Activated CD4-positive, CD25-positive, alpha-beta regulatory T cell treated with anti-CD3 and anti-CD28 coated beads, Interleukin-2, amount 50 U/mL, for 16 hours (primary cell): ENCODE results near the gene OGFOD3.
"Not testable (repeated sequence)": the region's sequence is repeated elsewhere in the genome, so short reads cannot be mapped to it uniquely, and the experiment has no call there.

ENCODE experiments used
- DNase-seq: peaks from one replicate; pipeline ENCODE4 v3.0.0-alpha.2; 2020; ENCODE audit warnings: low read depth, low spot score

The OGFOD3 gene, protein sequence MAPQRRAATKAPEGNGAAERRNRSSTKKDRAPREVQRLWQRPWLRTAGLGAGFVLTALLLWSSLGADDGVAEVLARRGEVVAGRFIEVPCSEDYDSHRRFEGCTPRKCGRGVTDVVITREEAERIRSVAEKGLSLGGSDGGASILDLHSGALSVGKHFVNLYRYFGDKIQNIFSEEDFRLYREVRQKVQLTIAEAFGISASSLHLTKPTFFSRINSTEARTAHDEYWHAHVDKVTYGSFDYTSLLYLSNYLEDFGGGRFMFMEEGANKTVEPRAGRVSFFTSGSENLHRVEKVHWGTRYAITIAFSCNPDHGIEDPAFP

DNA sequence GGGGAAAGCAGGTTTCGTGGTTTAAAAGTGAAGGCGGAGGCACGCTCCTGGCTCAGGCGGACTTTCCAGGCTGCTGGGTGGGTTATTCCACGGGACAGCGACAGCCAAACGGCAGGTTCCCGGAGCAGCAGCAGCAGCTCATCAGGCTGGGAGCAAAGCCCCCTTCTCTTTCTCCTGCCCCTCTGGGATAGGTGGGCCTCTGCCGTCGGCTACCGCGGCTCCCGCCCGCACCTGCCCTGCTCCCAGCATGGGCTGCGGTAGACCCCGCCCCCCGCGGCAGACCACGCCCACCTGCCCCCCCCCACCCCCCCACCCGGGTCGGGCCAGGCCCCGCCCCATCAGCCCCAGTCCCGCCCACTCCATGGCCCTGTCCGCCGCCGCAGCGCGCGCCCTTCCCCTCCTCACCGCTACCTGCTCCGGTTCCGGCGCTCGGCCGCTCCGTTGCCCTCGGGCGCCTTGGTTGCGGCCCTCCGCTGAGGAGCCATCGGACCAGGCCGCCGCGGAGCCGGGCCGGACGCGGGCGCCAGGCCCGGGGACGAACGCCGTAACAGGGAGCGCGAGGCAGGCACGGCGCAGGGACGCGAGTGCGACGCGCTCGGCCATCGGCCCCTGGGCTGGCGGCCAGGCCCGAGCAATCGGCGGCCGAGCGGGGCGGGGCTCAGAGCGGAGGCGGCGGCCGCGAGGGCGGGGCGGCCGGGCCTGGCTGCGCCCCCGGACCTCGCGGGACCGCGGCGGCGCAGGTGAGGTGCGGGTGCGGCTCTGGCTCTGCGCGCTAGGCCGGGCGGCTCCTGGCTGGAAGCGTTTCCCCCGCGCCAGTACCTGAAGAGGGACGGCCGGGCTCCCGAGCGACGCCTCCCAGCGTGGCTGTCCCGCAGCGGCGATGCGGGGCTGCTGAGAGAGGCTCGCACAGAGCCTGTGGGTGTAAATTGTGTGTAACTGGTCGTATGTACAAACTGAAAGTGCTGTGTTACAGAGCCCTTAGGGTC lies at the start of gene OGFOD3, which contains the start of gene HEXD:
OGFOD3 (minus strand) TSS at position 586 of the 986 bp plus-strand sequence; CDS start at position 485, 101 bp downstream.
HEXD (plus strand) TSS at position 347 of the 986 bp plus-strand sequence. CDS start 1,453 bp downstream, outside the sequence.
- peak; percentile 66 for DNase-seq

DNA sequence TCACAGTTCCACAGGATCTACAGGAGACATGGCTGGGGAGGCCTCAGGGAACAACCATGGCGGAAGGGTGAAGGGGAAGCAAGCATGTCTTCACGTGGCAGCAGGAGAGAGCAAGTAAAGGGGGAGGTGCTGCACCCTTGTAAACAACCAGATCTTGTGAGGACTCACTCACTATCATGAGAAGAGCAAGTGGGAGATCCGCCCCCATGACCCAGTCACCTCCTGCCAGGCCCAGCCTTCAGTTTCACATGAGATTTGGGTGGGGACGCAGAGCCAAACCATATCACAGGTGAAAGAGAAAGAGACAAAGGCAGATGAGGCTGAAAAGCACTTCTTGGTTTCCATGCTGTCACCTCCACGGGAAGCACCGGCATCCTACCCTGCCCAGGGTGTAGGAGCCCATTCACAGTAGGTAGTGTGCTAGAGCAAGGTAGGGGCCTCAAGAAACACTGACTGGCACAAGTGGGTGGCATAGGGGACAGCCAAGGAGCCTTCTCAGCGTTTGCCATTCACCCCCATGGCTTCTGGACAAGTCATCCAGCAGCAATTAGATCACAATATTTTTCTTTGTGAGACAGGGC lies 46.7 kb upstream of the OGFOD3 start:
- DNase-seq, result no peak

DNA sequence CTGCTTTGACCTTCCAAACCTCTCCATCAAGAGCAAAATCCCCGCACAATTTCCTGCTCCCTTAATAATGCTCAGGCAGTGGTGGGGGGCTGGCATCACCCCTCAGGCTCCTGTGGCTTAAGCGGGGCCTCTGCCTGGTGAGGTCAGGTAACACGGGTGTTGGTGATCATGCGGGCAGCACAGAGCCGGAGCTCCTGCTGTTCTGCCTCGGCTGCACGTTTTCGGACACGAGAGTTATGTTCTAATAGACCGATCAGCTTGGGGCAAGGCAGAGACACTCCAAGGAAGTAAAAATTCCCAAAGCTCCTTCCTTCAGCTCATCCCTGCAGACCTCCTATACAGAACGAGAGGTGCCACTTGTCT lies 46.2 kb upstream of the OGFOD3 start:
- no peak for DNase-seq

DNA sequence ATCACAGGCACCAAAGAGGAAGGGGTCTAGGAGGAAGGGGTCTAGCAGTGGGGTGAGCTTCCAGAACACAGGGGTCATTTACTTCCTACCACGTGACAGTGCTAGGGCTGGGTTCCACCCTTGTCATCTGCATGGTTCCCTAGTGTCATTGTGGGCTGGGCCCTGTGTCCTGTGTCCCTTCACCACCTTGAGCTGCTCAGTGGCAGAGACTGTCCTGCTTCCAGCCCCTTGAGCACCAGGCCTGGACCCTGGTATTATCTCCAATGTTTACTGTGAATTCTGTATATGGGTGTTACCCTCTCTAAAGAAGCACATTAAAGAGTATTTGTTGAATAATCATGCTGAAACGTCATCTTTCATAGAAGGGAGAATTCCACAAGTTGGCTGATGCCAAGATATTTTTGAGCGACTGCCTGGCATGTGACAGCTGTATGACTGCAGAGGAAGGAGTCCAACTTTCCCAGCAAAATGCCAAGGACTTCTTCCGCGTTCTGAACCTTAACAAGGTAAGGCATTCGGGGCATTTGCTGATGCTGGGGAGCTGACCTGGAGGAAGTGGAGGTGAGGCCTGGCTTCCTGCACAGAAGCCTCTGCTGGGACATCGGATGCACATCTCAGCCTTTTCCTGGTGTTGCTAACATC lies 45.7 kb upstream of the OGFOD3 start:
- no peak for DNase-seq

DNA sequence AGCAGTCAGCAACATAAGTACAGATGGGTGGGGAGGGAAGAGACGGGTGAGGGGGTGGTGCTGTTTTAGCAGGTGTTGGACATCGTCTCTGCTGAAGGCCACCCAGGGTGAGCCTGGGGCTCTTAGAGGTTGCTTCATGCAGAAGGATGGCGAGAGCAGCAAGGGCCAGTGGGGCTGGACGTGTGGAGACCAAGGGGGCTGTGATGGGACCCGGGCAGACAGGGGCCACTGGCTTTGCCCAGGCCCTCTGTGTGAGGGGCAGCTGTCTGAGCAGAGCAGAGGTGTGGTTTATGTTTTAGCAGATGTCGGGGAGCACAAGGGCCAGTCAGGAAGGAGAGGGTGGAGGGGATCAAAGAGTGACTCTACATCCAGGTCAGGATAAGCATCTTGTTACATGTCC lies 45.0 kb upstream of the OGFOD3 start:
- DNase-seq, result no peak

DNA sequence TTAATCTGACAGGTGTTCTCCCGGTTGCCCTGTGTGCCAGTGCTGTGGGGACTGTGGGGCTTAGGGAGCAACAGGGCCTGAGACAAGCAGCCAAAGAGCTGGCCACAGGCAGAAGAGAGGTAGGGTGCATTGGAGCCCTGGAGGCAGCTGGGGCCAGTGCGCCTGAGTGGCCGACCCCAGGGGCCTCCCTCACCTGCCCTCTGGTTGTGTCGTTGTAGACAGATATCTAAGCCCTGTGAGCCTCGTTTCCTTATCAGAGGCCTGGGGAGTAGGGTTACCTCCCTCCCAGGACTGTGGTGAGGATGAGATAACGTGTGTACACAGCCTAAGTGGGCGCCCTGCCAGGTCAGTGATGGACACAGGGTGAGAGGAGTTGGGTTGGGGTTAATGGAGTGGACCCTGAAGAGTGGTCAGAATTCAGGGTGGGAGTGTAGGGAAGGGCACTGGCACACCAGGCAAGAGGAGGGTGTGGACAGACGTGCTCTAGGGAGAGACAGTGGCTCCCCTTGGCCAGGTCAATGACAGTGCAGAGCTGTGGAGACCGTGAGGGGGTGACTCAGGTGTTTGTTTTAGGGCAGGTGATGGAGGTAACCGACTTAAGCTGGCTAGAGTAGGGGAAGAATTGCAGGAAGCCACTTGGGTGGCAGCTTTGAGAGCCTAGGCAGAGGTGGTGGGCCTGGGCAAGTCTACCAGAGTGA lies 43.6 kb upstream of the OGFOD3 start:
- no peak for DNase-seq

DNA sequence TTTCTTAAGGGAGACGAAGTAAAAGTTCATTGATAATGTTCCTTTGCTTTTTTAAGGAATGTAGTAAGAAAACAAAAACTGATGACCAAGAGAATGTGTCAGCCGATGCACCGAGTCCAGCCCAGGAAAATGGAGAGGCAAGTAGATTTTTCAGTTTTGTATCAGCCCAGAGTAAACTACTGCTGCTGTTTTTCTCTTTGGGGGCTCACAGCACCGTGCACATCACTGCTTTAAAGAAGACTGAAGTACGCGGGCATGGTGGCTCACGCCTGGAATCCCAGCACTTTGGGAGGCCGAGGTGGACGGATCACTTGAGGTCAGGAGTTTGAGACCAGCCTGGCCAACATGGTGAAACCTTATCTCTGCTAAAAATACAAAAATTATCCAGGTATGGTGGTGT lies 41.5 kb upstream of the OGFOD3 start:
- DNase-seq, result not testable (repeated sequence)

DNA sequence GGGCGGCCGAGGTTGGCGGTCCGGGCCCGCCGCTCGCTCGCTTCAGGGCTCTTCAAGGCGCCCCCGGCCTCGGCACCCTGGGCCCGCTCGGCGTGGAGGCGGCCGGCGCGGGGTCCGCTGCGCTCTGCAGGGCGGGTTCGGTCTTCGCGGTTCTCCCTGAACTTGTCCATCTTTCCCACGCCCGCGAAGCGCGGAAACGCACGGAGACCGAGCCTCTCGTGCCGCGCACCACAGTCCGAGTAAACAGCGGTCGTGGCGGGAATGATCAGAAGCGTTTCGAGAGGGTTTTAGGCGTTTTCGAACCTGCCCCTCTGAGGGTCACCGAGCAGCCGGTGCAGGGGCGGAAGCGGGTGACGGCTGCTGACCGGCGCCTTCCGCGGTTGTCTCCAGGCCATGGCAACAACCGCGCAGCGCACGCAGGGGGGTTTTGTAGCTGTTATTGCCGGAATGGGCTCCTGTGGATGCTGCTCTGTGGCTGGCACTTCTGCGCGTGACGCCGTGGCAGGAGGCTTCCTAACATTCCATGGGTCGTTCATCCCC lies 40.6 kb upstream of the OGFOD3 start:
- DNase-seq, result no peak

DNA sequence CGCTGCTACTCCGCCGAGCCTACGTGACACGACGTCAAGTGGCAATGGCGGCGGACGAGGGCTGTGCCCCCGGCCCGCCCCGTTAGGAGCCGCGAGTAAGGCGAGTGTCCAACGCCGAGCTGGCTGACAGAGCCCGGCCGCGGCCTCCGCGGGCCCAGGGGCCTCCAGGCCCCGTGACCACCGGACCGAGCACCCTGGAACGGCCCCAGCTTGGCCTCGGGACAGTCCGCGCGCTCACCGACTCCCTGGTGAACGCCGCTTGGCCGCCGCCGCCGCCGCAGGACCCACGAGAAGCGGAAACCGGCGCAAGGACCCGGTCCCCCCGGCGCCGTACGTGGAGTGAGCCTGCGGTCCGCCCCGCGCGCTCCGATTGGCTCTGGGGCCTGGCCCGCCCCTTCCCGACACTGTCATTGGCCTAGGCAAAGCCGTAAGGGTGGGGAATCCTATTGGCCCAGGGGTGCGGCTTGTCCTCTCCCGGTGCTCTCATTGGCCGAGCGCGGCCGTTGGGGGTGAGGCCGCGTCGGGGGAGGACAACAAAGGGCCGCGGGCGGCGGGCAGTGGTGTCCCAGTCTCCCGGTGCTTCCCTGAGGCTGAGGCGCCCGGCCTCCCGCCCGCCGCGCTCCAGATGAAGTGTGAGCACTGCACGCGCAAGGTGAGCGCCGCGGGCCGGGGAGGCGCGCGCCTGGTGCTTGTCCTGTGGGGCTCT lies 39.9 kb upstream of the OGFOD3 start, which contains the start of gene NARF:
NARF (plus strand) TSS at position 563 of the 706 bp plus-strand sequence; CDS start at position 626, 63 bp downstream.
- DNase-seq, result peak; percentile 93

DNA sequence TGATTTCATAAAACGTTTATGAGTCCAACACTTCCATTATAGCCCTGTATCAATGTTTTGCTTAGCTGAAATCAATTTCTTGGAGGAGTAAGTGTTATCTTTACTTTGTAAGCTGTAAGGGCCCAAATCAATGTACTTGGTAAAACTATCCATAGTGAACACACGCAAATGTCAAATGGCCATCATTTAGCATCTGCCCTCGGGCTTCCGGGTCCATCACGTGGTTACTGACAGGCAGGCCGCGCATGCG lies 39.5 kb upstream of the OGFOD3 start:
- no peak for DNase-seq

DNA sequence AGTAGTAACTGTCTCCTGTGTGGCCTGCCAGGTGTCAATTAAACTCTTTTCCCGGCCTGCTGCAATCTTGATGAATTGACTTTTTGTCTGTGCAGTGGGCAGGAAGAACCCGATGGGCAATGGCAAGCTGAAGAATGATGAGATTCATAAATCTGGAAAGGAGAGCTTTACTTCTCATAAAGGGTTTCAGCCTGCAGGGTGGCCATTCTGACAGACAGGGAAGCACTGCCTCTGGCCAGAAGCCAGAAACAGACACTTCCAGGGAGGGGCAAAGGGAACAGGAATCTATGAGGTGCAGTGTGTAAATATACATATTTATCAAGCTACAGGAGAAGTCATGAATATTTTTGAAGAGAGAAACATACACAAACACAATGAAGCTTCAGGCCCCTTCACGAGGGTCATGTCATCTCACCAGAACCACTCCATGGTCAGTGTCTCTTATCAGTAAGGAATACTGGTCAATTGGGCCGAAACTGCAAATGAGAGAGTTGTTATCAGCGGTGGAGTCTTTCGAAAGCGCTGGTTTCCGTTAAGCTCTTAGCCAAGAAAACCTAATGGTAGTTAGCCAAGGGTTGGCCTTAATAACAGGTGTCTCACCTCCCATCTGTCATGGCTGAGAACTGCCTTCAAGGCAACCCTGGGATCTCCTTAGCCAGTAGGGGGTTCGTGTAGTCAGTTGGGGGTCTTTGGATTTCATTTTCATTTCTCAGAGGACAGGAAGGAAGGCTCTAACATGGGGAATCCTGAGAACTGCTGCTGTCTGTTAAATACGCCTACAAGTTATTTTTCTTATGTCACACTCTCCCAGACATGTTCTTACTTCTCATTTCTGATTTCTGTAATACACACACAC lies 38.9 kb upstream of the OGFOD3 start:
- DNase-seq, result no peak

DNA sequence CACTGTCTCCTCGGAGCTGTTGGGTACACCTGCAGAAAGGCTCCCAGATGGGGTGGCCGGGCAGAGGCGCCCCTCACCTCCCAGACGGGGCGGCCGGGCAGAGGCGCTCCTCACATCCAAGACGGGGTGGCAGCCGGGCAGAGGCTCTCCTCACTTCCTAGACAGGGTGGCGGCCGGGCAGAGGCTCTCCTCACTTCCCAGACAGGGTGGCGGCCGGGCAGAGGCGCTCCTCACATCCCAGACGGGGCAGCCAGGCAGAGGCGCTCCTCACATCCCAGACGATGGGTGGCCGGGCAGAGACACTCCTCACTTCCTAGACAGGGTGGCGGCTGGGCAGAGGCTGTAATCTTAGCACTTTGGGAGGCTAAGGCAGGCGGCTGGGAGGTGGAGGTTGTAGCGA lies 35.3 kb upstream of the OGFOD3 start:
- DNase-seq, result not testable (repeated sequence)

DNA sequence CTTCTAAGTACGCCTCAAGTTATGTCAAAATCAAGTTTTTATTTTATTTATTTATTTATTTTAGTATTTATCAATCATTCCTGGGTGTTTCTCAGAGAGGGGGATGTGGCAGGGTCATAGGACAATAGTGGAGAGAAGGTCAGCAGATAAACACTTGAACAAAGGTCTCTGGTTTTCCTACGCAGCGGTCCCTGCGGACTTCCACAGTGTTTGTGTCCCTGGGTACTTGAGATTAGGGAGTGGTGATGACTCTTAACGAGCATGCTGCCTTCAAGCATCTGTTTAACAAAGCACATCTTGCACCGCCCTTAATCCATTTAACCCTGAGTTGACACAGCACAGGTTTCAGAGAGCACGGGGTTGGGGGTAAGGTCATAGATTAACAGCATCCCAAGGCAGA lies 34.8 kb upstream of the OGFOD3 start:
- not testable (repeated sequence) for DNase-seq

DNA sequence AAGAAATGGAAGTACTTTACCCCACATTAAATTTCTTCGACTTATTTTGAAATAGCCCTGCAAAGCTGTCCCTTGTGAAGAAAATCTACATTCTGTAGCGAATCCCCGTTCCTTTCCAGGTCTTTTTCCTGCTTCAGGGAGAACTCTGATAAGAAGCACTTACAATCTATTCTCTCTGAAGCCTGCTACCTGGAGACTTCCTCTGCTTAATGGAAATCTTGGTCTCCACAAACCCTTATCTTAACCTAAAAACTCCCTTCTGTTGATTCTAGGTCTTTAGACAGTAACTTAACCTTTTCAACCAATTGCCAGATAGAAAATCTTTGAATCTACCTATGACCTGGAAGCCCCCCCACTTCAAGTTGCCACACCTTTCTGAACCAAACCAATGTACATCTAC lies 33.8 kb upstream of the OGFOD3 start:
- DNase-seq, result no peak

DNA sequence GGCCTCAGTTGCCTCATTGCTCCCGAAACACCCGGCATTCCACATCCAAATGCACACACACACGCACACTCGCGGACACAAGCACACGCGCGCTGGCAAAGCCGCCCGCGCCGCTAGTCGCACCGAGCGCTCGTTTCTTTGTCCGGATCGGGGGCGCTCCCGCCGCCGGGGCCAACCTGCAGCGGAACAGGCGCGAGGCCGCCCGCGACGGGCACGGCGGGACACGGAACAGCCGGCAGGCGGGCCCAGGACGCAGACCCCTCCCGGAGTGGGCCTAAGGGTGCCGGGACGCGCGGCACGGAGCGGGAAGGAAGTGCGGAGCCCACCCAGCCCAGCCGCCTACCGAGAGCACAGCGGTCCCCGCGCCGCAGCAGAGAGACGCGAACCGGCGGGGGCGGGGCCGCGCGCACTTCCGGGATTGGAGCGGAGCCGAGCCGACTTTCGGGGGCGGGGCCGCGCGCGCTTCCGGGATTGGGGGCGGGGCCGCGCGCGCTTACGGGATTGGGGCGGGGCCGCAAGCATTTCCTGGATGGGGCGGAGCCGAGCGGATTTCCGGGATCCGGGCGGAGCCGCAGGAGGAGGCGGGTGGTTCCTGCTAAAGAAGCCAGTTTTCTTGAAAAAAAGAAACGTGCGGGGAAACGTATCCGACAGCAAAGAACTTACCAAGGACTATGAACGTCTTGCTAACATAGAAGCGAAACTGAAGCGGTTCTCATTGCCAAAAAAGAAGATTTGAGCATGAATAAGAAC lies 32.1 kb upstream of the OGFOD3 start, which contains the start of gene CYBC1:
CYBC1 (minus strand) TSS at position 396 of the 750 bp plus-strand sequence. CDS start 1,498 bp downstream, outside the sequence.
- peak; percentile 90 for DNase-seq

DNA sequence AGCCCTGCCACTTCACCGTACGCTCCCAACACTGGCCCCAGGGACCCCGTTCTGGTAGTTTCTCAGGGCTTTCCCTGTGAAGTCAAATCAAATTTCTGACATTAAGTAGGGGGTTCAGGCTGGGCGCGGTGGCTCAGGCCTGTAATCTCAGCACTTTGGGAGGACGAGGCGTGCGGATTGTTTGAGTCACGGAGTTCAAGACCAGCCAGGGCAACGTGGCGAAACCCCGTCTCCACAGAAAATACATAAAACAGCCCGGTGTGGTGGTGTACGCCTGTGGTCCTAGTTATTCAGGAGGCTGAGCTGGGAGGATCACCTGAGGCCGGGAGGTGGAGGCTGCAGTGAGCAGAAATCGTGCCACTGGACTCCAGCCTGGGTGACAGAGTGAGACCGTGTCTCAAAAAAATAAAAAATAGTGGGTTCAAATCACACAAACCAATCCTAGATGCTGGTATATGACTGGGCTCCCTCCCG lies 31.5 kb upstream of the OGFOD3 start:
- DNase-seq, result no peak

DNA sequence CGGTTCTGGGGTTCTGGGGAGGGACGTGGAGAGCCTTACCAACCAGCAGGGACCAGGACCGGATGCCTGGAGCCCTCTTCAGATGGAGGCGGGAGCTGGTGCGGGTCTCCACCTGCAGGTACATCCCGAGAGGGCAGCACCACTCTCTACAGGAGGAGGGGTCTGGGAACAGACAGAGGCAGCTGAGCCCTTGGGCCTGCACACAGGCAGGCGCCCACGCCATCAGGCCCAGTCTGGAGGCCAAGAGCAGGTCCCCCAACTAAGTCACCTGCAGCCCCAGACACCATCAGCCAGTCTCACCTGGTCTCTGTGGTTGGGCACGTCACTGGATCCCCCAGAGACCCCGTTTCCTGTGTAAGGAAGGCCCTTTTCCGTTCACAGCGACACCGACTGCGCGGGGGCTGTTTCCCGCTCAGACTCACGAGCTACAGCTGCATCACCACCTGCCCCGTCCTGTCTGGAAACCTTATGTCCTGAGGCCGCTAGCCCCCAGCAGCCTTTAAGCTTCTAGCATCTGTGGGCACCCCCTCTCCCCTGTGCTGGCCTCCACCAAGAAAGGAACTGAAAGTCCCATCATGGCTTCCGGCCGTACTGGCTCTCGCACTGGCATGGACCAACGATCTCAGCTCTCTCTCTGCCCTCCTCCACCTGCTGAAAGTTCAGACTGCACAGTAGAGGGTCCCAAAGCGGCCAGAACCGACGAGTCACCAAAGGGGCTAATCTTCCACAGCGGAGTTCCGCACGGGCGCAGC lies 30.9 kb upstream of the OGFOD3 start:
- DNase-seq, result peak; percentile 38

DNA sequence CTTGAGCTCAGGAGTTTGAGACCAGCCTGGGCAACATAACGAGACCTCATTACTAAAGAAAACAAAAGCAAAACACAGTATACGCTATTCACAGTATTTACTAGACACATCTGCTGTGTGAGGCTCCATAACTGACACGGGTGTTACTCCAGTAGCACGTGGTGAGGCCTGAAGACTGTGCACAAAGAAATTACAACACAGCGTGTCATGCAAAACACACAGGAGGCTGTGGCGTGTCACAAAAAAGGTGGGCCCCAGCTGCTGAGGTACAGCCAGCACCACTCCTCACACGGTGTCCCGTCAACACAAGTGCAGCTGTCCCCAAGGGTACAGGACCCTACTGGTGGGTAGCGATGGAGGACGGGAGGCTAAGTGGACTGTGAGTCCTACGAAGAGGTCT lies 29.5 kb upstream of the OGFOD3 start:
- no peak for DNase-seq
